ENCODE measurements around the gene RBMS3. TPM values are rescaled to one million over a fixed set of nuclear protein-coding genes. Genes with fewer than 3 reads are reported as not detected.

RBMS3 gene
- total RNA-seq, 1 experiment from 2014 or later: 0.42 TPM

- H3K79me2 ChIP-seq (ENCODE audit: insufficient read depth, low read length): no peaks in the 10 kb centered on the region
- H3K27ac ChIP-seq (ENCODE audit: low read depth, low read length): no peak overlapping the region
- no peak for TF ChIP-seq EZH2phosphoT487 (IDR thresholded peaks at IDR 0.05; ENCODE audit: borderline replicate concordance)
- TF ChIP-seq MAX (IDR thresholded peaks at IDR 0.05): no peak
- TF ChIP-seq SRF (IDR thresholded peaks at IDR 0.05; ENCODE audit: low read depth): no peak
- TF ChIP-seq JUND (IDR thresholded peaks at IDR 0.05): no peak
- no peak for TF ChIP-seq FOSL1 (IDR thresholded peaks at IDR 0.05; ENCODE audit: low read depth)
- no peak for TF ChIP-seq ZNF274 (IDR thresholded peaks at IDR 0.05; ENCODE audit: low read depth, low read length)
- TF ChIP-seq, protein P1, sequence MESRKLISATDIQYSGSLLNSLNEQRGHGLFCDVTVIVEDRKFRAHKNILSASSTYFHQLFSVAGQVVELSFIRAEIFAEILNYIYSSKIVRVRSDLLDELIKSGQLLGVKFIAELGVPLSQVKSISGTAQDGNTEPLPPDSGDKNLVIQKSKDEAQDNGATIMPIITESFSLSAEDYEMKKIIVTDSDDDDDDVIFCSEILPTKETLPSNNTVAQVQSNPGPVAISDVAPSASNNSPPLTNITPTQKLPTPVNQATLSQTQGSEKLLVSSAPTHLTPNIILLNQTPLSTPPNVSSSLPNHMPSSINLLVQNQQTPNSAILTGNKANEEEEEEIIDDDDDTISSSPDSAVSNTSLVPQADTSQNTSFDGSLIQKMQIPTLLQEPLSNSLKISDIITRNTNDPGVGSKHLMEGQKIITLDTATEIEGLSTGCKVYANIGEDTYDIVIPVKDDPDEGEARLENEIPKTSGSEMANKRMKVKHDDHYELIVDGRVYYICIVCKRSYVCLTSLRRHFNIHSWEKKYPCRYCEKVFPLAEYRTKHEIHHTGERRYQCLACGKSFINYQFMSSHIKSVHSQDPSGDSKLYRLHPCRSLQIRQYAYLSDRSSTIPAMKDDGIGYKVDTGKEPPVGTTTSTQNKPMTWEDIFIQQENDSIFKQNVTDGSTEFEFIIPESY (IDR thresholded peaks at IDR 0.05; ENCODE audit: extremely low read depth, insufficient replicate concordance, low read length): no peak
- TF ChIP-seq, protein P2, sequence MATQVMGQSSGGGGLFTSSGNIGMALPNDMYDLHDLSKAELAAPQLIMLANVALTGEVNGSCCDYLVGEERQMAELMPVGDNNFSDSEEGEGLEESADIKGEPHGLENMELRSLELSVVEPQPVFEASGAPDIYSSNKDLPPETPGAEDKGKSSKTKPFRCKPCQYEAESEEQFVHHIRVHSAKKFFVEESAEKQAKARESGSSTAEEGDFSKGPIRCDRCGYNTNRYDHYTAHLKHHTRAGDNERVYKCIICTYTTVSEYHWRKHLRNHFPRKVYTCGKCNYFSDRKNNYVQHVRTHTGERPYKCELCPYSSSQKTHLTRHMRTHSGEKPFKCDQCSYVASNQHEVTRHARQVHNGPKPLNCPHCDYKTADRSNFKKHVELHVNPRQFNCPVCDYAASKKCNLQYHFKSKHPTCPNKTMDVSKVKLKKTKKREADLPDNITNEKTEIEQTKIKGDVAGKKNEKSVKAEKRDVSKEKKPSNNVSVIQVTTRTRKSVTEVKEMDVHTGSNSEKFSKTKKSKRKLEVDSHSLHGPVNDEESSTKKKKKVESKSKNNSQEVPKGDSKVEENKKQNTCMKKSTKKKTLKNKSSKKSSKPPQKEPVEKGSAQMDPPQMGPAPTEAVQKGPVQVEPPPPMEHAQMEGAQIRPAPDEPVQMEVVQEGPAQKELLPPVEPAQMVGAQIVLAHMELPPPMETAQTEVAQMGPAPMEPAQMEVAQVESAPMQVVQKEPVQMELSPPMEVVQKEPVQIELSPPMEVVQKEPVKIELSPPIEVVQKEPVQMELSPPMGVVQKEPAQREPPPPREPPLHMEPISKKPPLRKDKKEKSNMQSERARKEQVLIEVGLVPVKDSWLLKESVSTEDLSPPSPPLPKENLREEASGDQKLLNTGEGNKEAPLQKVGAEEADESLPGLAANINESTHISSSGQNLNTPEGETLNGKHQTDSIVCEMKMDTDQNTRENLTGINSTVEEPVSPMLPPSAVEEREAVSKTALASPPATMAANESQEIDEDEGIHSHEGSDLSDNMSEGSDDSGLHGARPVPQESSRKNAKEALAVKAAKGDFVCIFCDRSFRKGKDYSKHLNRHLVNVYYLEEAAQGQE (IDR thresholded peaks at IDR 0.05; ENCODE audit: low read depth): no peak
- H3K27me3 ChIP-seq (ENCODE audit: insufficient read depth, low read length): no peaks in the 10 kb centered on the region
- no peaks in the 10 kb centered on the region for H3K9me3 ChIP-seq (ENCODE audit: control insufficient read depth in 1 of 2, insufficient read depth in 1 of 2, low read depth in 1 of 2, low read length in 2 of 2)
- no peak for DNase-seq (ENCODE audit: low read depth, low spot score)
- intact Hi-C loops (cut with micrococcal nuclease): no loop called here
- CTCF ChIA-PET: no interaction called here
- POLR2A ChIA-PET: no interaction called here
- RAD21 ChIA-PET (ENCODE audit: low non-redundant PET in 1 of 2, low total read pairs in 2 of 2, uncharacterized antibody in 2 of 2, unreplicated experiment in 2 of 2): no interaction called here
- H3K4me2 ChIP-seq (ENCODE audit: low read length): no peak overlapping the region
- no peaks in the 10 kb centered on the region for H3K36me3 ChIP-seq (ENCODE audit: control insufficient read depth in 1 of 2, insufficient read depth in 2 of 2, low read length in 2 of 2)
- H3K4me3 ChIP-seq (replicated peaks in 1 of 2; ENCODE audit: low read depth in 1 of 2, low read length in 2 of 2): no peak overlapping the region
- no peak overlapping the region for H2AFZ ChIP-seq (ENCODE audit: low read depth, low read length, poor library complexity, severe bottlenecking)
- no peak overlapping the region for H3K9ac ChIP-seq (ENCODE audit: low read length)
- no peaks in the 10 kb centered on the region for H3K4me1 ChIP-seq (ENCODE audit: control insufficient read depth in 1 of 2, insufficient read depth in 2 of 2, low read length in 2 of 2)
- H4K20me1 ChIP-seq (ENCODE audit: insufficient read depth): no peaks in the 10 kb centered on the region
- ATAC-seq: no peak
- no TSS peak for BruUV-seq (replicated peaks)
- H3K9me2 ChIP-seq (ENCODE audit: insufficient read depth): no peaks in the 10 kb centered on the region
These were observed 200.4 kb downstream of the RBMS3 start for GRCh38 chr3:29481249-29481648.

All from HCT116 (cell line).